Stimulated activated CD4-positive, alpha-beta T cell treated with anti-CD3 and anti-CD28 coated beads, Interleukin-12 subunit alpha, Interleukin-12 subunit beta, amount 100 ng/mL, for 48 hours (primary cell): ENCODE results near the gene LBX1.

Experiments
- DNase-seq, 3 donors: peaks; one replicate each; pipeline ENCODE4 v3.0.0-alpha.2; 2020; ENCODE audit warnings: low read depth in 2 of 3, low spot score in 1 of 3

The LBX1 gene

GRCh38 chr10:101226491-101227428 is 2.5 kb downstream of the LBX1 start:
- no peak for DNase-seq

GRCh38 chr10:101225846-101226421 is 3.3 kb downstream of the LBX1 start:
- DNase-seq: no peak

- no peak for DNase-seq
Observed at GRCh38 chr10:101224910-101225823, 4.1 kb downstream of the LBX1 start.

GRCh38 chr10:101224060-101224909 is 5.0 kb downstream of the LBX1 start:
- no peak for DNase-seq

GRCh38 chr10:101223274-101224059 is 5.8 kb downstream of the LBX1 start:
- no peak for DNase-seq

GRCh38 chr10:101222683-101223273 is 6.5 kb downstream of the LBX1 start:
- DNase-seq: no peak

GRCh38 chr10:101221963-101222531 is 7.2 kb downstream of the LBX1 start:
- no peak for DNase-seq

- DNase-seq: no peak
Observed at GRCh38 chr10:101221549-101221948, 7.7 kb downstream of the LBX1 start.

- DNase-seq: no peak
Observed at GRCh38 chr10:101219946-101220451, 9.3 kb downstream of the LBX1 start.

GRCh38 chr10:101219139-101219945 is 9.9 kb downstream of the LBX1 start:
- no peak for DNase-seq

GRCh38 chr10:101218351-101219138 is 10.7 kb downstream of the LBX1 start:
- DNase-seq: no peak

- DNase-seq: no peak
Observed at GRCh38 chr10:101217450-101218281, 11.6 kb downstream of the LBX1 start.

- no peak for DNase-seq
Observed at GRCh38 chr10:101217044-101217425, 12.2 kb downstream of the LBX1 start.

GRCh38 chr10:101216207-101217043 is 12.8 kb downstream of the LBX1 start:
- DNase-seq: no peak

GRCh38 chr10:101215397-101216206 is 13.7 kb downstream of the LBX1 start:
- DNase-seq: no peak
